HEK293 (cell line): ENCODE data around the gene VRK2.

Source experiments
- CTCF ChIA-PET: fragments of 350-600 bp; formaldehyde crosslinking; extraction: SDS; loops from one replicate; lab custom pipeline; 2021; ENCODE audit warnings: antibody characterized with exemption; lab: Yijun Ruan, JAX
- POLR2A ChIA-PET: fragments of 300-600 bp; formaldehyde crosslinking; extraction: SDS; loops from one replicate; lab custom pipeline; 2020; ENCODE audit warnings: antibody characterized with exemption, inconsistent platforms; lab: Yijun Ruan, JAX
- H3K27ac ChIP-seq: fragments of 200-500 bp; sonication (Bioruptor generic); 2 replicates; pipeline ENCODE4 v1.5.1; 2014; ENCODE audit warnings: low read depth, low read length, control low read depth, inconsistent platforms; ENCODE audit errors: extremely low read depth
- H3K36me3 ChIP-seq, 2 experiments: fragments of 200-500 bp in 1 of 2; sonication (Bioruptor generic) in 1 of 2; 1 replicate in 1 of 2; 2 replicates in 1 of 2; pipeline ENCODE4 v1.5.1; 2014 to 2017; ENCODE audit warnings: inconsistent platforms in 2 of 2, low read length in 2 of 2; ENCODE audit not compliant: control insufficient read depth in 2 of 2, insufficient read depth in 1 of 2
- H3K4me1 ChIP-seq: fragments of 200-500 bp; sonication (Bioruptor generic); 2 replicates; pipeline ENCODE4 v1.5.1; 2014; ENCODE audit warnings: mild to moderate bottlenecking, low read length, inconsistent platforms; ENCODE audit not compliant: control insufficient read depth, insufficient read depth
- H3K4me3 ChIP-seq: 2 replicates; pipeline ENCODE4 v1.5.1; 2011; ENCODE audit warnings: low read depth, mild to moderate bottlenecking, control low read depth, low read length, moderate library complexity
- H3K9me3 ChIP-seq: fragments of 200-500 bp; sonication (Bioruptor generic); 2 replicates; pipeline ENCODE4 v1.5.1; 2014; ENCODE audit warnings: low read depth, low read length, inconsistent platforms; ENCODE audit not compliant: control insufficient read depth, insufficient read depth
- CTCF ChIP-seq: fragments of 450-650 bp; formaldehyde crosslinking; IDR thresholded peaks from 2 replicates; pipeline ENCODE4 v1.5.1; 2016; ENCODE audit warnings: missing biosample characterization, missing genetic modification characterization
- PRDM10 ChIP-seq: fragments of 450-650 bp; formaldehyde crosslinking; IDR thresholded peaks from 2 replicates; pipeline ENCODE4 v1.5.1; 2016; ENCODE audit warnings: missing biosample characterization, missing genetic modification characterization
- REPIN1 ChIP-seq: fragments of 450-650 bp; formaldehyde crosslinking; IDR thresholded peaks from 2 replicates; pipeline ENCODE4 v1.5.1; 2017; ENCODE audit warnings: missing biosample characterization, missing genetic modification characterization, low read depth
- SALL2 ChIP-seq: fragments of 450-650 bp; formaldehyde crosslinking; IDR thresholded peaks from 2 replicates; pipeline ENCODE4 v1.5.0; 2017; ENCODE audit warnings: missing biosample characterization, mild to moderate bottlenecking, missing genetic modification characterization, borderline replicate concordance
- SP3 ChIP-seq: fragments of 450-650 bp; formaldehyde crosslinking; IDR thresholded peaks from 2 replicates; pipeline ENCODE4 v1.5.1; 2016; ENCODE audit warnings: missing biosample characterization, missing genetic modification characterization
- ZBTB6 ChIP-seq: fragments of 450-650 bp; formaldehyde crosslinking; IDR thresholded peaks from 2 replicates; pipeline ENCODE4 v1.5.1; 2017; ENCODE audit warnings: missing biosample characterization, missing genetic modification characterization
- ZFP3 ChIP-seq: fragments of 450-650 bp; formaldehyde crosslinking; IDR thresholded peaks from 2 replicates; pipeline ENCODE4 v1.5.1; 2016; ENCODE audit warnings: low read depth, missing biosample characterization, missing genetic modification characterization
- ZFP37 ChIP-seq: fragments of 450-650 bp; formaldehyde crosslinking; IDR thresholded peaks from 2 replicates; pipeline ENCODE4 v1.5.1; 2016; ENCODE audit warnings: missing biosample characterization, missing genetic modification characterization
- ZNF157 ChIP-seq: fragments of 450-650 bp; formaldehyde crosslinking; IDR thresholded peaks from 2 replicates; pipeline ENCODE4 v1.5.1; 2016; ENCODE audit warnings: missing biosample characterization, missing genetic modification characterization
- ZNF175 ChIP-seq: fragments of 450-650 bp; formaldehyde crosslinking; IDR thresholded peaks from 2 replicates; pipeline ENCODE4 v1.5.1; 2016; ENCODE audit warnings: missing biosample characterization, missing genetic modification characterization
- ZNF221 ChIP-seq: fragments of 450-650 bp; formaldehyde crosslinking; IDR thresholded peaks from 2 replicates; pipeline ENCODE4 v1.5.1; 2017; ENCODE audit warnings: missing biosample characterization, missing genetic modification characterization, borderline replicate concordance
- ZNF26 ChIP-seq: fragments of 450-650 bp; formaldehyde crosslinking; IDR thresholded peaks from 2 replicates; pipeline ENCODE4 v1.5.1; 2016; ENCODE audit warnings: missing biosample characterization, missing genetic modification characterization
- ZNF404 ChIP-seq: fragments of 450-650 bp; formaldehyde crosslinking; IDR thresholded peaks from 2 replicates; pipeline ENCODE4 v1.5.1; 2017; ENCODE audit warnings: missing biosample characterization, missing genetic modification characterization
- ZNF423 ChIP-seq: fragments of 450-650 bp; formaldehyde crosslinking; IDR thresholded peaks from 2 replicates; pipeline ENCODE4 v1.5.1; 2016; ENCODE audit warnings: missing biosample characterization, missing genetic modification characterization
- ZNF449 ChIP-seq: fragments of 450-650 bp; formaldehyde crosslinking; IDR thresholded peaks from 2 replicates; pipeline ENCODE4 v1.5.1; 2017; ENCODE audit warnings: missing biosample characterization, mild to moderate bottlenecking, missing genetic modification characterization, moderate library complexity
- ZNF48 ChIP-seq: fragments of 450-650 bp; formaldehyde crosslinking; IDR thresholded peaks from 2 replicates; pipeline ENCODE4 v1.5.1; 2016; ENCODE audit warnings: missing biosample characterization, missing genetic modification characterization
- ZNF488 ChIP-seq: fragments of 450-650 bp; formaldehyde crosslinking; IDR thresholded peaks from 2 replicates; pipeline ENCODE4 v1.5.1; 2016; ENCODE audit warnings: missing biosample characterization, missing genetic modification characterization
- ZNF544 ChIP-seq: fragments of 450-650 bp; formaldehyde crosslinking; IDR thresholded peaks from 2 replicates; pipeline ENCODE4 v1.5.0; 2017; ENCODE audit warnings: missing biosample characterization, missing genetic modification characterization
- ZNF549 ChIP-seq: fragments of 450-650 bp; IDR thresholded peaks from 2 replicates; pipeline ENCODE4 v1.5.1; 2018; ENCODE audit warnings: missing biosample characterization, missing genetic modification characterization, mild to moderate bottlenecking, inconsistent platforms, moderate library complexity
- ZNF585B ChIP-seq: fragments of 450-650 bp; formaldehyde crosslinking; IDR thresholded peaks from 2 replicates; pipeline ENCODE4 v1.5.1; 2016; ENCODE audit warnings: missing biosample characterization, missing genetic modification characterization
- ZNF600 ChIP-seq: fragments of 450-650 bp; formaldehyde crosslinking; IDR thresholded peaks from 2 replicates; pipeline ENCODE4 v1.5.1; 2016; ENCODE audit warnings: missing biosample characterization, missing genetic modification characterization
- ZNF658 ChIP-seq: fragments of 450-650 bp; formaldehyde crosslinking; IDR thresholded peaks from 2 replicates; pipeline ENCODE4; 2016; ENCODE audit warnings: missing biosample characterization, missing genetic modification characterization
- ZNF768 ChIP-seq: fragments of 450-650 bp; formaldehyde crosslinking; IDR thresholded peaks from 2 replicates; pipeline ENCODE4 v1.5.1; 2018; ENCODE audit warnings: missing biosample characterization, mild to moderate bottlenecking, missing genetic modification characterization
- ZXDB ChIP-seq: fragments of 450-650 bp; formaldehyde crosslinking; IDR thresholded peaks from 2 replicates; pipeline ENCODE4 v1.5.1; 2016; ENCODE audit warnings: missing biosample characterization, missing genetic modification characterization

The VRK2 gene

GRCh38 chr2:58070765-58071164, 24.2 kb downstream of the VRK2 start (continued):
- no peak for TF ChIP-seq ZXDB (tag by site-specific recombination)
- no peak for TF ChIP-seq ZNF544 (tag by site-specific recombination)
- TF ChIP-seq ZNF488 (tag by site-specific recombination) = no peak
- no peak for TF ChIP-seq SP3 (tag by site-specific recombination)
- no peak for TF ChIP-seq ZNF658 (tag by site-specific recombination)
- TF ChIP-seq, all 188 proteins: peak for 0

GRCh38 chr2:58072102-58072501, 25.5 kb downstream of the VRK2 start:
- no peak overlapping the region for H3K4me3 ChIP-seq
- ChIA-PET CTCF (no interaction called here), POLR2A (no interaction called here)
- no peak overlapping the region for H3K27ac ChIP-seq
- no peaks in the 10 kb centered on the region for H3K4me1 ChIP-seq
- no peak for TF ChIP-seq ZNF404 (tag by site-specific recombination)
- no peak for TF ChIP-seq ZNF423
- TF ChIP-seq PRDM10 (tag by site-specific recombination) = no peak
- no peak for TF ChIP-seq ZNF175
- no peak for TF ChIP-seq CTCF (tag by site-specific recombination)
- TF ChIP-seq ZNF26 = no peak
- H3K36me3 ChIP-seq = peaks cover 4 to 7% of the 10 kb centered on the region in 2 experiments; a peak in 2 of 3 replicates
- H3K9me3 ChIP-seq = no peaks in the 10 kb centered on the region

GRCh38 chr2:58073008-58073407, 26.4 kb downstream of the VRK2 start:
- ChIA-PET POLR2A (no interaction called here), CTCF (no interaction called here)
- no peaks in the 10 kb centered on the region for H3K9me3 ChIP-seq
- H3K27ac ChIP-seq = no peak overlapping the region
- H3K36me3 ChIP-seq = peaks cover 3 to 4% of the 10 kb centered on the region in 2 experiments; a peak in 2 of 3 replicates
- no peak overlapping the region for H3K4me3 ChIP-seq
- H3K4me1 ChIP-seq = no peaks in the 10 kb centered on the region
- TF ChIP-seq ZNF48 (no peak), ZNF157 (tag by site-specific recombination) (no peak), ZBTB6 (tag by site-specific recombination) (no peak), ZNF768 (no peak), REPIN1 (no peak), ZNF549 (tag by site-specific recombination) (no peak), ZNF221 (tag by site-specific recombination) (no peak), ZFP3 (tag by site-specific recombination) (no peak), ZFP37 (tag by site-specific recombination) (no peak), ZNF585B (tag by site-specific recombination) (no peak), ZNF449 (no peak), ZNF600 (tag by site-specific recombination) (no peak), SALL2 (tag by site-specific recombination) (no peak)
